ENCODE data around the gene DHCR24. TPM values are rescaled to one million over a fixed set of nuclear protein-coding genes. Genes with fewer than 3 reads are reported as not detected.

Gene DHCR24
- total and polyA plus RNA-seq, 2 donors (not counting 1 experiment from before 2014, with no cell fraction given): 5.2 to 13.3 TPM

- H4K20me1 ChIP-seq (ENCODE audit: control insufficient read depth, insufficient read depth, low read length, poor library complexity, severe bottlenecking): no peaks in the 10 kb centered on the region
- Mint-ChIP-seq H3K27ac (no peak overlapping the region), H3K27me3 (peaks cover 5% of the 10 kb centered on the region), H3K9me3 (ENCODE audit: insufficient read depth) (no peaks in the 10 kb centered on the region), H3K4me1 (no peaks in the 10 kb centered on the region), H3K4me3 (no peak overlapping the region)
- no peaks in the 10 kb centered on the region for H3K9me3 ChIP-seq (ENCODE audit: control extremely low read depth in 1 of 3, control insufficient read depth in 2 of 3, insufficient read depth in 1 of 3, low read length in 2 of 3)
- ChIA-PET CTCF (no interaction called here), POLR2A (no interaction called here)
- H3K4me2 ChIP-seq (replicated peaks; ENCODE audit: low read depth, low read length, poor library complexity, severe bottlenecking): no peak overlapping the region
- no peaks in the 10 kb centered on the region for H3K36me3 ChIP-seq (replicated peaks in 1 of 2; ENCODE audit: control extremely low read depth in 1 of 2, control insufficient read depth in 1 of 2, extremely low read depth in 1 of 2, insufficient read depth in 2 of 2, low read length in 1 of 2)
- H3K27ac ChIP-seq (ENCODE audit: low read length in 2 of 2): no peak overlapping the region
- no peak for TF ChIP-seq EZH2 (IDR thresholded peaks at IDR 0.05; ENCODE audit: borderline replicate concordance, insufficient read depth, low read depth, low read length, poor library complexity, severe bottlenecking)
- TF ChIP-seq, protein P1, sequence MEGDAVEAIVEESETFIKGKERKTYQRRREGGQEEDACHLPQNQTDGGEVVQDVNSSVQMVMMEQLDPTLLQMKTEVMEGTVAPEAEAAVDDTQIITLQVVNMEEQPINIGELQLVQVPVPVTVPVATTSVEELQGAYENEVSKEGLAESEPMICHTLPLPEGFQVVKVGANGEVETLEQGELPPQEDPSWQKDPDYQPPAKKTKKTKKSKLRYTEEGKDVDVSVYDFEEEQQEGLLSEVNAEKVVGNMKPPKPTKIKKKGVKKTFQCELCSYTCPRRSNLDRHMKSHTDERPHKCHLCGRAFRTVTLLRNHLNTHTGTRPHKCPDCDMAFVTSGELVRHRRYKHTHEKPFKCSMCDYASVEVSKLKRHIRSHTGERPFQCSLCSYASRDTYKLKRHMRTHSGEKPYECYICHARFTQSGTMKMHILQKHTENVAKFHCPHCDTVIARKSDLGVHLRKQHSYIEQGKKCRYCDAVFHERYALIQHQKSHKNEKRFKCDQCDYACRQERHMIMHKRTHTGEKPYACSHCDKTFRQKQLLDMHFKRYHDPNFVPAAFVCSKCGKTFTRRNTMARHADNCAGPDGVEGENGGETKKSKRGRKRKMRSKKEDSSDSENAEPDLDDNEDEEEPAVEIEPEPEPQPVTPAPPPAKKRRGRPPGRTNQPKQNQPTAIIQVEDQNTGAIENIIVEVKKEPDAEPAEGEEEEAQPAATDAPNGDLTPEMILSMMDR (IDR thresholded peaks at IDR 0.05): no peak
- H3K9ac ChIP-seq (ENCODE audit: low read length): no peak overlapping the region
- no peak overlapping the region for H3K4me3 ChIP-seq (ENCODE audit: control extremely low read depth in 1 of 5, extremely low read depth in 1 of 5, insufficient read depth in 1 of 5, low read depth in 2 of 5, low read length in 4 of 5)
- DNase-seq: no peak
- H2AFZ ChIP-seq (ENCODE audit: insufficient read depth, low read depth, low read length, poor library complexity, severe bottlenecking): no peak overlapping the region
- ATAC-seq (ENCODE audit: low read depth): no peak
- 89% methylated on average over 4 of the region's 6 CpGs for WGBS (ENCODE audit: insufficient coverage)
- intact Hi-C loops (cut with micrococcal nuclease): no loop called here
- no peaks in the 10 kb centered on the region for H3K79me2 ChIP-seq (ENCODE audit: control insufficient read depth, insufficient read depth, low read length)
- H3K4me1 ChIP-seq (ENCODE audit: control insufficient read depth in 2 of 2, insufficient read depth in 2 of 2, low read length in 2 of 2): no peaks in the 10 kb centered on the region
- peaks cover 0 to 8% (median 0%) of the 10 kb centered on the region in 4 experiments for H3K27me3 ChIP-seq (replicated peaks in 1 of 4; ENCODE audit: control extremely low read depth in 1 of 4, control insufficient read depth in 3 of 4, insufficient read depth in 4 of 4, low read length in 3 of 4)
Observed at GRCh38 chr1:54837002-54837853, 49.8 kb downstream of the DHCR24 start.

GRCh38 chr1:54836594-54836993 lies 50.4 kb downstream of the DHCR24 start:
- Mint-ChIP-seq H3K4me1 (no peaks in the 10 kb centered on the region), H3K27me3 (peaks cover 5% of the 10 kb centered on the region), H3K4me3 (no peak overlapping the region), H3K27ac (no peak overlapping the region), H3K9me3 (ENCODE audit: insufficient read depth) (peaks cover under 1% of the 10 kb centered on the region)
- 88% methylated on average over 8 of the region's 8 CpGs for WGBS (ENCODE audit: insufficient coverage)
- Histone ChIP-seq H3K4me1 (ENCODE audit: control insufficient read depth in 2 of 2, insufficient read depth in 2 of 2, low read length in 2 of 2) (no peaks in the 10 kb centered on the region), H3K36me3 (replicated peaks in 1 of 2; ENCODE audit: control extremely low read depth in 1 of 2, control insufficient read depth in 1 of 2, extremely low read depth in 1 of 2, insufficient read depth in 2 of 2, low read length in 1 of 2) (no peaks in the 10 kb centered on the region), H4K20me1 (ENCODE audit: control insufficient read depth, insufficient read depth, low read length, poor library complexity, severe bottlenecking) (no peaks in the 10 kb centered on the region), H3K27ac (ENCODE audit: low read length in 2 of 2) (no peak overlapping the region), H3K4me3 (ENCODE audit: control extremely low read depth in 1 of 5, extremely low read depth in 1 of 5, insufficient read depth in 1 of 5, low read depth in 2 of 5, low read length in 4 of 5) (no peak overlapping the region), H3K9ac (ENCODE audit: low read length) (no peak overlapping the region), H3K79me2 (ENCODE audit: control insufficient read depth, insufficient read depth, low read length) (no peaks in the 10 kb centered on the region), H3K9me3 (ENCODE audit: control extremely low read depth in 1 of 3, control insufficient read depth in 2 of 3, insufficient read depth in 1 of 3, low read length in 2 of 3) (peaks cover 0 to 4% (median 0%) of the 10 kb centered on the region in 3 donors), H3K4me2 (replicated peaks; ENCODE audit: low read depth, low read length, poor library complexity, severe bottlenecking) (no peak overlapping the region), H2AFZ (ENCODE audit: insufficient read depth, low read depth, low read length, poor library complexity, severe bottlenecking) (no peak overlapping the region), H3K27me3 (replicated peaks in 1 of 4; ENCODE audit: control extremely low read depth in 1 of 4, control insufficient read depth in 3 of 4, insufficient read depth in 4 of 4, low read length in 3 of 4) (peaks cover 0 to 8% (median 0%) of the 10 kb centered on the region in 4 experiments)
- POLR2A ChIA-PET: no interaction called here
- DNase-seq (no peak), ATAC-seq (ENCODE audit: low read depth) (no peak)
- intact Hi-C loops (cut with micrococcal nuclease): no loop called here
- TF ChIP-seq, protein P1 (IDR thresholded peaks at IDR 0.05): no peak
- no peak for TF ChIP-seq EZH2 (IDR thresholded peaks at IDR 0.05; ENCODE audit: borderline replicate concordance, insufficient read depth, low read depth, low read length, poor library complexity, severe bottlenecking)
- CTCF ChIA-PET: no interaction called here
